Fibroblast of lung (primary cell): ENCODE results near the gene SEMA5B. TPM values are rescaled to one million over a fixed set of nuclear protein-coding genes. Genes with fewer than 3 reads are reported as not detected.

Source experiments
- DNase-seq, 2 donors: peaks; one replicate each; pipeline versions ENCODE4 v3.0.0 to v3.0.0-alpha.2; 2010; ENCODE audit warnings: low read depth in 2 of 2
- H2AFZ ChIP-seq: 2 replicates; pipeline ENCODE4 v1.5.1; 2012; ENCODE audit warnings: low read length, control low read depth, inconsistent platforms
- H3K27ac ChIP-seq: 2 replicates; pipeline ENCODE4 v1.5.1; 2011; ENCODE audit warnings: low read length, control low read depth; ENCODE audit not compliant: insufficient read depth
- H3K27me3 ChIP-seq: 2 replicates; pipeline ENCODE4 v1.5.1; 2011; ENCODE audit warnings: mild to moderate bottlenecking, low read length; ENCODE audit not compliant: control insufficient read depth, insufficient read depth
- H3K36me3 ChIP-seq: 2 replicates; pipeline ENCODE4 v1.5.1; 2011; ENCODE audit warnings: low read length; ENCODE audit not compliant: control insufficient read depth, insufficient read depth
- H3K4me1 ChIP-seq: 2 replicates; pipeline ENCODE4 v1.5.1; 2011; ENCODE audit warnings: low read length; ENCODE audit not compliant: control insufficient read depth, insufficient read depth; ENCODE audit errors: extremely low read depth
- H3K4me2 ChIP-seq: 2 replicates; pipeline ENCODE4 v1.5.1; 2011; ENCODE audit warnings: low read length, control low read depth; ENCODE audit not compliant: insufficient read depth; ENCODE audit errors: extremely low read depth
- H3K4me3 ChIP-seq, 4 experiments: fragments of 200-600 bp in 1 of 4; sonication (generic) in 1 of 4; replicated peaks in 1 of 4; 2 replicates each; pipeline ENCODE4 v1.5.1; 2011 to 2016; ENCODE audit warnings: low read length in 4 of 4, low read depth in 3 of 4, mild to moderate bottlenecking in 3 of 4, control low read depth in 2 of 4, inconsistent platforms in 1 of 4, mixed read lengths in 1 of 4; ENCODE audit not compliant: insufficient read depth in 1 of 4; ENCODE audit errors: control extremely low read depth in 1 of 4
- H3K79me2 ChIP-seq: 2 replicates; pipeline ENCODE4 v1.5.1; 2012; ENCODE audit warnings: mild to moderate bottlenecking, low read length, inconsistent platforms; ENCODE audit not compliant: control insufficient read depth, insufficient read depth
- H3K9ac ChIP-seq: 2 replicates; pipeline ENCODE4 v1.5.1; 2011; ENCODE audit warnings: mild to moderate bottlenecking, low read length, control low read depth; ENCODE audit not compliant: insufficient read depth
- H3K9me3 ChIP-seq: 2 replicates; pipeline ENCODE4 v1.5.1; 2012; ENCODE audit warnings: low read depth, low read length; ENCODE audit not compliant: control insufficient read depth, insufficient read depth
- H4K20me1 ChIP-seq: 2 replicates; pipeline ENCODE4 v1.5.1; 2011; ENCODE audit warnings: low read length; ENCODE audit not compliant: control insufficient read depth, insufficient read depth; ENCODE audit errors: extremely low read depth
- EZH2 ChIP-seq: IDR thresholded peaks from 2 replicates; pipeline ENCODE4 v1.5.1; 2012; ENCODE audit warnings: low read length, control low read depth, mild to moderate bottlenecking; ENCODE audit errors: missing control alignments
- polyA plus RNA-seq, 2 donors: library from polyadenylated mRNA; depleted of rRNA in 1 of 2; stranded (reverse) in 1 of 2; unstranded in 1 of 2; fragments of >200 nt; gene quantifications; 2 replicates each; pipeline ENCODE4 v1.2.1, GENCODE V29; 2011 to 2012; ENCODE audit warnings: missing spikeins in 1 of 2
- total RNA-seq: library from RNA; depleted of rRNA; stranded (reverse); fragments of >200 nt; gene quantifications from 2 replicates; pipeline ENCODE4 v1.2.1, GENCODE V29; 2014
- TF ChIP-seq, protein P1 (sequence below), 2 donors: IDR thresholded peaks in 1 of 2; conservative IDR thresholded peaks in 1 of 2; 1 replicate in 1 of 2; 2 replicates in 1 of 2; pipeline ENCODE4 v1.5.1; 2011 to 2012; ENCODE audit warnings: low read length in 2 of 2, control low read depth in 1 of 2, inconsistent platforms in 1 of 2, low read depth in 1 of 2, mild to moderate bottlenecking in 1 of 2

The SEMA5B gene
- total and polyA plus RNA-seq, 2 donors (not counting 1 experiment from before 2014, with no cell fraction given) = not detected

- Histone ChIP-seq H4K20me1 (no peaks in the 10 kb centered on the region), H2AFZ (no peak overlapping the region), H3K36me3 (no peaks in the 10 kb centered on the region), H3K9ac (no peak overlapping the region), H3K27ac (no peak overlapping the region), H3K79me2 (no peaks in the 10 kb centered on the region), H3K9me3 (no peaks in the 10 kb centered on the region), H3K4me2 (no peak overlapping the region), H3K27me3 (no peaks in the 10 kb centered on the region), H3K4me1 (no peaks in the 10 kb centered on the region), H3K4me3 (no peak overlapping the region)
- DNase-seq = no peak
- no peak for TF ChIP-seq EZH2
- TF ChIP-seq, protein P1, sequence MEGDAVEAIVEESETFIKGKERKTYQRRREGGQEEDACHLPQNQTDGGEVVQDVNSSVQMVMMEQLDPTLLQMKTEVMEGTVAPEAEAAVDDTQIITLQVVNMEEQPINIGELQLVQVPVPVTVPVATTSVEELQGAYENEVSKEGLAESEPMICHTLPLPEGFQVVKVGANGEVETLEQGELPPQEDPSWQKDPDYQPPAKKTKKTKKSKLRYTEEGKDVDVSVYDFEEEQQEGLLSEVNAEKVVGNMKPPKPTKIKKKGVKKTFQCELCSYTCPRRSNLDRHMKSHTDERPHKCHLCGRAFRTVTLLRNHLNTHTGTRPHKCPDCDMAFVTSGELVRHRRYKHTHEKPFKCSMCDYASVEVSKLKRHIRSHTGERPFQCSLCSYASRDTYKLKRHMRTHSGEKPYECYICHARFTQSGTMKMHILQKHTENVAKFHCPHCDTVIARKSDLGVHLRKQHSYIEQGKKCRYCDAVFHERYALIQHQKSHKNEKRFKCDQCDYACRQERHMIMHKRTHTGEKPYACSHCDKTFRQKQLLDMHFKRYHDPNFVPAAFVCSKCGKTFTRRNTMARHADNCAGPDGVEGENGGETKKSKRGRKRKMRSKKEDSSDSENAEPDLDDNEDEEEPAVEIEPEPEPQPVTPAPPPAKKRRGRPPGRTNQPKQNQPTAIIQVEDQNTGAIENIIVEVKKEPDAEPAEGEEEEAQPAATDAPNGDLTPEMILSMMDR (conservative IDR thresholded peaks at IDR 0.05 in 1 of 2, IDR thresholded peaks at IDR 0.05 in 1 of 2; ENCODE audit: low read depth in 1 of 2, low read length in 2 of 2) = no peak
Measured at GRCh38 chr3:122880173-122880572, 147.4 kb downstream of the SEMA5B start.

GRCh38 chr3:122875547-122876127 lies 151.9 kb downstream of the SEMA5B start:
- DNase-seq = no peak
- Histone ChIP-seq H3K4me1 (no peaks in the 10 kb centered on the region), H3K79me2 (no peaks in the 10 kb centered on the region), H3K36me3 (no peaks in the 10 kb centered on the region), H3K27me3 (no peaks in the 10 kb centered on the region), H3K9ac (no peak overlapping the region), H2AFZ (no peak overlapping the region), H3K27ac (no peak overlapping the region), H3K4me3 (no peak overlapping the region), H4K20me1 (no peaks in the 10 kb centered on the region), H3K9me3 (no peaks in the 10 kb centered on the region), H3K4me2 (no peak overlapping the region)
- TF ChIP-seq, protein P1 (conservative IDR thresholded peaks at IDR 0.05 in 1 of 2, IDR thresholded peaks at IDR 0.05 in 1 of 2; ENCODE audit: low read depth in 1 of 2, low read length in 2 of 2) = no peak
- no peak for TF ChIP-seq EZH2

- Histone ChIP-seq H3K27ac (no peak overlapping the region), H3K4me3 (no peak overlapping the region)
Measured at GRCh38 chr3:122873741-122874515, 153.6 kb downstream of the SEMA5B start.

More at GRCh38 chr3:122873741-122874515, 153.6 kb downstream of the SEMA5B start:
- no peak for DNase-seq
- Histone ChIP-seq H3K4me2 (no peak overlapping the region), H2AFZ (no peak overlapping the region), H3K9me3 (no peaks in the 10 kb centered on the region), H3K9ac (no peak overlapping the region), H3K4me1 (no peaks in the 10 kb centered on the region), H3K27me3 (no peaks in the 10 kb centered on the region), H3K79me2 (no peaks in the 10 kb centered on the region), H3K36me3 (no peaks in the 10 kb centered on the region), H4K20me1 (no peaks in the 10 kb centered on the region)
- TF ChIP-seq EZH2 = no peak
- TF ChIP-seq, protein P1 (conservative IDR thresholded peaks at IDR 0.05 in 1 of 2, IDR thresholded peaks at IDR 0.05 in 1 of 2; ENCODE audit: low read depth in 1 of 2, low read length in 2 of 2) = no peak
